Measurements from ENCODE around the gene C3orf20.
"Not testable (repeated sequence)": the region's sequence is repeated elsewhere in the genome, so short reads cannot be mapped to it uniquely, and the experiment has no call there.

Gene C3orf20

GRCh38 chr3:14649466-14649865 is 25.5 kb upstream of the C3orf20 start:
- no peaks in the 10 kb centered on the region for H3K36me3 ChIP-seq (ENCODE audit: control insufficient read depth, insufficient read depth, low read length)
- WGBS, 2 experiments: 87 to 96% methylated on average over 2 of the region's 2 CpGs

GRCh38 chr3:14650193-14650592 is 24.7 kb upstream of the C3orf20 start:
- Histone ChIP-seq H3K36me3 (ENCODE audit: control insufficient read depth, insufficient read depth, low read length) (no peaks in the 10 kb centered on the region), H3K27ac (ENCODE audit: insufficient read depth, low read depth, low read length, poor library complexity, severe bottlenecking) (no peak overlapping the region), H3K27me3 (ENCODE audit: control insufficient read depth, insufficient read depth, low read length, poor library complexity, severe bottlenecking) (peaks cover 7% of the 10 kb centered on the region), H3K4me1 (ENCODE audit: control insufficient read depth, insufficient read depth, low read length) (no peaks in the 10 kb centered on the region), H3K9me3 (ENCODE audit: control insufficient read depth, low read length) (no peaks in the 10 kb centered on the region), H3K4me3 (ENCODE audit: insufficient read depth, low read depth, low read length) (no peak overlapping the region)
- 94 to 96% methylated on average over 4 of the region's 4 CpGs for WGBS, 2 experiments

More at GRCh38 chr3:14649466-14649865, 25.5 kb upstream of the C3orf20 start:
- no peaks in the 10 kb centered on the region for H3K4me1 ChIP-seq (ENCODE audit: control insufficient read depth, insufficient read depth, low read length)
- H3K27me3 ChIP-seq (ENCODE audit: control insufficient read depth, insufficient read depth, low read length, poor library complexity, severe bottlenecking): peaks cover 7% of the 10 kb centered on the region
- H3K4me3 ChIP-seq (ENCODE audit: insufficient read depth, low read depth, low read length): no peak overlapping the region
- H3K9me3 ChIP-seq (ENCODE audit: control insufficient read depth, low read length): no peaks in the 10 kb centered on the region
- no peak overlapping the region for H3K27ac ChIP-seq (ENCODE audit: insufficient read depth, low read depth, low read length, poor library complexity, severe bottlenecking)

- 0% methylated on average over 47 of the region's 47 CpGs for WGBS, 2 experiments
- peaks cover 14% of the 10 kb centered on the region for H3K36me3 ChIP-seq (ENCODE audit: control insufficient read depth, insufficient read depth, low read length)
- peaks cover 7% of the 10 kb centered on the region for H3K27me3 ChIP-seq (ENCODE audit: control insufficient read depth, insufficient read depth, low read length, poor library complexity, severe bottlenecking)
- H3K4me1 ChIP-seq (ENCODE audit: control insufficient read depth, insufficient read depth, low read length): no peaks in the 10 kb centered on the region
- peak within 1 kb of the TSS; percentile 83 for H3K4me3 ChIP-seq (ENCODE audit: insufficient read depth, low read depth, low read length)
- peak within 1 kb of the TSS; percentile 78 for H3K27ac ChIP-seq (ENCODE audit: insufficient read depth, low read depth, low read length, poor library complexity, severe bottlenecking)
- H3K9me3 ChIP-seq (ENCODE audit: control insufficient read depth, low read length): no peaks in the 10 kb centered on the region
These were observed 23.3 kb upstream of the C3orf20 start, which contains the start of gene CCDC174 for GRCh38 chr3:14651440-14652251. CCDC174 (plus strand) TSS chr3:14651762; CDS start chr3:14651837, 75 bp downstream.

GRCh38 chr3:14652360-14652907 is 22.5 kb upstream of the C3orf20 start:
- H3K27ac ChIP-seq (ENCODE audit: insufficient read depth, low read depth, low read length, poor library complexity, severe bottlenecking): not testable (repeated sequence)
- H3K36me3 ChIP-seq (ENCODE audit: control insufficient read depth, insufficient read depth, low read length): peaks cover 17% of the 10 kb centered on the region
- WGBS, 2 experiments: 89 to 91% methylated on average over 21 of the region's 21 CpGs

GRCh38 chr3:14657579-14657978 is 17.4 kb upstream of the C3orf20 start:
- H3K36me3 ChIP-seq (ENCODE audit: control insufficient read depth, insufficient read depth, low read length): peaks cover 48% of the 10 kb centered on the region
- no peak overlapping the region for H3K4me3 ChIP-seq (ENCODE audit: insufficient read depth, low read depth, low read length)
- H3K4me1 ChIP-seq (ENCODE audit: control insufficient read depth, insufficient read depth, low read length): no peaks in the 10 kb centered on the region
- WGBS, 2 experiments: 94 to 96% methylated on average over 2 of the region's 2 CpGs
- no peak overlapping the region for H3K27ac ChIP-seq (ENCODE audit: insufficient read depth, low read depth, low read length, poor library complexity, severe bottlenecking)
- H3K27me3 ChIP-seq (ENCODE audit: control insufficient read depth, insufficient read depth, low read length, poor library complexity, severe bottlenecking): no peaks in the 10 kb centered on the region
- H3K9me3 ChIP-seq (ENCODE audit: control insufficient read depth, low read length): no peaks in the 10 kb centered on the region

More at GRCh38 chr3:14652360-14652907, 22.5 kb upstream of the C3orf20 start:
- H3K27me3 ChIP-seq (ENCODE audit: control insufficient read depth, insufficient read depth, low read length, poor library complexity, severe bottlenecking); H3K4me1 ChIP-seq (ENCODE audit: control insufficient read depth, insufficient read depth, low read length); H3K9me3 ChIP-seq (ENCODE audit: control insufficient read depth, low read length): not testable (repeated sequence)
- peak overlapping the region; percentile 83 for H3K4me3 ChIP-seq (ENCODE audit: insufficient read depth, low read depth, low read length)

- WGBS, 2 experiments: 100% methylated on average over 1 to 2 of the region's 2 CpGs
- Histone ChIP-seq H3K9me3 (ENCODE audit: control insufficient read depth, low read length) (no peaks in the 10 kb centered on the region), H3K27me3 (ENCODE audit: control insufficient read depth, insufficient read depth, low read length, poor library complexity, severe bottlenecking) (no peaks in the 10 kb centered on the region), H3K36me3 (ENCODE audit: control insufficient read depth, insufficient read depth, low read length) (peaks cover 53% of the 10 kb centered on the region), H3K4me1 (ENCODE audit: control insufficient read depth, insufficient read depth, low read length) (no peaks in the 10 kb centered on the region), H3K4me3 (ENCODE audit: insufficient read depth, low read depth, low read length) (no peak overlapping the region), H3K27ac (ENCODE audit: insufficient read depth, low read depth, low read length, poor library complexity, severe bottlenecking) (no peak overlapping the region)
These were observed 16.0 kb upstream of the C3orf20 start for GRCh38 chr3:14658978-14659377.

- H3K9me3 ChIP-seq (ENCODE audit: control insufficient read depth, low read length): no peaks in the 10 kb centered on the region
- H3K4me3 ChIP-seq (ENCODE audit: insufficient read depth, low read depth, low read length): no peak overlapping the region
- no peaks in the 10 kb centered on the region for H3K27me3 ChIP-seq (ENCODE audit: control insufficient read depth, insufficient read depth, low read length, poor library complexity, severe bottlenecking)
- no peaks in the 10 kb centered on the region for H3K4me1 ChIP-seq (ENCODE audit: control insufficient read depth, insufficient read depth, low read length)
- WGBS, 2 experiments: 97% methylated on average over 4 of the region's 4 CpGs
- H3K27ac ChIP-seq (ENCODE audit: insufficient read depth, low read depth, low read length, poor library complexity, severe bottlenecking): no peak overlapping the region
- peaks cover 57% of the 10 kb centered on the region for H3K36me3 ChIP-seq (ENCODE audit: control insufficient read depth, insufficient read depth, low read length)
These were observed 14.0 kb upstream of the C3orf20 start for GRCh38 chr3:14660942-14661341.

- Histone ChIP-seq H3K27ac (ENCODE audit: insufficient read depth, low read depth, low read length, poor library complexity, severe bottlenecking) (no peak overlapping the region), H3K4me3 (ENCODE audit: insufficient read depth, low read depth, low read length) (no peak overlapping the region), H3K4me1 (ENCODE audit: control insufficient read depth, insufficient read depth, low read length) (no peaks in the 10 kb centered on the region), H3K36me3 (ENCODE audit: control insufficient read depth, insufficient read depth, low read length) (peaks cover 63% of the 10 kb centered on the region), H3K27me3 (ENCODE audit: control insufficient read depth, insufficient read depth, low read length, poor library complexity, severe bottlenecking) (no peaks in the 10 kb centered on the region), H3K9me3 (ENCODE audit: control insufficient read depth, low read length) (no peaks in the 10 kb centered on the region)
- 85 to 93% methylated on average over 5 of the region's 5 CpGs for WGBS, 2 experiments
These were observed 11.4 kb upstream of the C3orf20 start for GRCh38 chr3:14663396-14664135.

- 95 to 96% methylated on average over 3 of the region's 3 CpGs for WGBS, 2 experiments
- no peaks in the 10 kb centered on the region for H3K4me1 ChIP-seq (ENCODE audit: control insufficient read depth, insufficient read depth, low read length)
- no peak overlapping the region for H3K4me3 ChIP-seq (ENCODE audit: insufficient read depth, low read depth, low read length)
- H3K27me3 ChIP-seq (ENCODE audit: control insufficient read depth, insufficient read depth, low read length, poor library complexity, severe bottlenecking): no peaks in the 10 kb centered on the region
- no peaks in the 10 kb centered on the region for H3K9me3 ChIP-seq (ENCODE audit: control insufficient read depth, low read length)
- H3K27ac ChIP-seq (ENCODE audit: insufficient read depth, low read depth, low read length, poor library complexity, severe bottlenecking): no peak overlapping the region
- H3K36me3 ChIP-seq (ENCODE audit: control insufficient read depth, insufficient read depth, low read length): peaks cover 63% of the 10 kb centered on the region
These were observed 10.8 kb upstream of the C3orf20 start for GRCh38 chr3:14664170-14664569.

- H3K27me3 ChIP-seq (ENCODE audit: control insufficient read depth, insufficient read depth, low read length, poor library complexity, severe bottlenecking): no peaks in the 10 kb centered on the region
- peaks cover 32% of the 10 kb centered on the region for H3K36me3 ChIP-seq (ENCODE audit: control insufficient read depth, insufficient read depth, low read length)
- H3K4me1 ChIP-seq (ENCODE audit: control insufficient read depth, insufficient read depth, low read length): no peaks in the 10 kb centered on the region
- no peak overlapping the region for H3K4me3 ChIP-seq (ENCODE audit: insufficient read depth, low read depth, low read length)
- no peak overlapping the region for H3K27ac ChIP-seq (ENCODE audit: insufficient read depth, low read depth, low read length, poor library complexity, severe bottlenecking)
- no peaks in the 10 kb centered on the region for H3K9me3 ChIP-seq (ENCODE audit: control insufficient read depth, low read length)
- WGBS, 2 experiments: 93 to 97% methylated on average over 4 of the region's 4 CpGs
These were observed 2.4 kb upstream of the C3orf20 start for GRCh38 chr3:14672588-14672987.
